Activated naive CD4-positive, alpha-beta T cell (primary cell): ENCODE results near the gene PIM3.

Experiments
- DNase-seq, 4 experiments: peaks; one replicate each; lab custom pipeline; 2025; lab: John Stamatoyannopoulos, UW

PIM3 gene

GRCh38 chr22:49955581-49956417 is 4.8 kb upstream of the PIM3 start:
- DNase-seq: no peak

DNA sequence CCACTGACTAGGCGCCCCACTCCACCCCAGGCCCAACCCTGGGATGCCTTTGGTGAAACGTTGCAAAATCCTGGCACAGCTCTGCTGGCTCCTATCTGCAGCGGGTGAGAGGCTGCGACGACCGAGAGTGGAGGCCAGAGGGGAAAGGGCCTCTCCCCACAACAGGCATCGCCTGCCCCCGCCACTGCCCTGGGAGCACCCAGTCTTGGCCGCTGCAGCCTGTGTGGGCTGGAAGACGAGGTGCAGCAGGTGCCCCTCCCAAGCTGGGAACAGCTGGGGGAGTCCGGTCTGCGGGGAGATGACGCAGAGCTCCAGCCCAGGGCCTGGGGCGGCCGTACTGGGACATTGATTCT is 4.2 kb upstream of the PIM3 start:
- no peak for DNase-seq

- DNase-seq: no peak
Observed at GRCh38 chr22:49956914-49957825, 3.4 kb upstream of the PIM3 start.

- DNase-seq: no peak
Observed at GRCh38 chr22:49957826-49958365, 2.7 kb upstream of the PIM3 start.

DNA sequence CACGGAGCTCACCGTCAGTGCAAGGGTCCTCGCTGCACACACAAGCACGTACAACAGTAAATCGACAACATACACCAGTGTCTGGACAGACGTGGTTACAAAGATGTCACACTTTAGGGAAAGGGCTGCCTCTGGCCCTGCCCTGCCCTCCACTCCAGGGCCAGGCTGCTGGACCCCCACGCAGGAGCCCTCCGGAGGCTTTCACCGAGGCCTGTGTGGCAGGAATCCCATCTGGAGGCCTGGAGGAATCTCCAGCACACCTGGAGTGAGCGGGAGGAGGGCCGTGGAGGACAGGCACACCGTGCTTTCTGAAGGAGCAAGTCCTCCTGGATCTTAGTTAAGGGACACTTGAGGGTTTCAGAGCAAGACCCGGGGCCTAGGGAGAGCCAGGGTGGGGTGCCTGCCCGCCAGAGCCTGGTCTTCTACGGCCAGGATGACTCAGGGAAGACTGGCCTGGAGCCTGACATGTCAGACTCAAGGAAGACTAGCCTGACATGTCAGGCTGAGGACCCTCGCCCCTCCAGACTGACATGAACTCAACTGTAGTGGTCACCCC is 2.1 kb upstream of the PIM3 start:
- no peak for DNase-seq

GRCh38 chr22:49958931-49959781 is 1.4 kb upstream of the PIM3 start:
- no peak for DNase-seq

DNA sequence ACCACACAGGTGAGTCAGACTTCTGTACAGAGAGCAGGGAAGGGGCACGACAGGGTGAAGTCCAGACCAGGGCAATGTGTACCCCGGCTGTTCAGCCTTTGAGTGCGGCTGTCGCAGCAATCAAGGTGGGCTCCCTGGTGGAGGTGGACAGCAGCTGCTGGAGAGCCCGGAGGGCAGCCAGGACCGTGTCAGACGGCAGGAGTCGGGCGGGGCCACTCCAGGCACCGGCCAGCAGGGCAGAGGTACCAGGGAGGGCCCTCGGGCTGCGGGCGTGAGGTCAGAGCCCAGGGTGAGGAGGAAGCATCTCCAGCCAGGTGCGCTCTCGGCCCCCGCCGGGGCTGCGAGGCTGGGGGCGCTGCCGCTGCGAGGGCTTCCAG is 802 bp upstream of the PIM3 start:
- DNase-seq: no peak

DNA sequence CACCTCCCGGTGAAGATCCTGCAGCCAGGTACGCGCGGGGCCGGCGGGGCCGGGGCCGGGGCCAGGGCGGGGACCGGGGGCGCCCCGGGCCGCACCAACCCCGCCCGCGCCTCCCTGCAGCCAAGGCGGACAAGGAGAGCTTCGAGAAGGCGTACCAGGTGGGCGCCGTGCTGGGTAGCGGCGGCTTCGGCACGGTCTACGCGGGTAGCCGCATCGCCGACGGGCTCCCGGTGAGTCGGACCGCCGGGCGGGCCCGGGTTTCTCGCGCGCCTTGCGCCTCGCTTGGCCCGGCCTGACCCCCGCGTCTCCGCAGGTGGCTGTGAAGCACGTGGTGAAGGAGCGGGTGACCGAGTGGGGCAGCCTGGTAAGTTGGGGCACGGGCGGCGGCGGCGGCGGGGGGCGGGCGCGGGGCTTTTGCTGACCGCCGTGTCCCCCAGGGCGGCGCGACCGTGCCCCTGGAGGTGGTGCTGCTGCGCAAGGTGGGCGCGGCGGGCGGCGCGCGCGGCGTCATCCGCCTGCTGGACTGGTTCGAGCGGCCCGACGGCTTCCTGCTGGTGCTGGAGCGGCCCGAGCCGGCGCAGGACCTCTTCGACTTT is 531 bp downstream of the PIM3 start:
- DNase-seq: no peak

- DNase-seq: no peak
Observed at GRCh38 chr22:49961601-49962011, 1.0 kb downstream of the PIM3 start.

- peak; percentile 42 to 86 (median 69) for DNase-seq
Observed at GRCh38 chr22:49962012-49962750, 1.6 kb downstream of the PIM3 start.

DNA sequence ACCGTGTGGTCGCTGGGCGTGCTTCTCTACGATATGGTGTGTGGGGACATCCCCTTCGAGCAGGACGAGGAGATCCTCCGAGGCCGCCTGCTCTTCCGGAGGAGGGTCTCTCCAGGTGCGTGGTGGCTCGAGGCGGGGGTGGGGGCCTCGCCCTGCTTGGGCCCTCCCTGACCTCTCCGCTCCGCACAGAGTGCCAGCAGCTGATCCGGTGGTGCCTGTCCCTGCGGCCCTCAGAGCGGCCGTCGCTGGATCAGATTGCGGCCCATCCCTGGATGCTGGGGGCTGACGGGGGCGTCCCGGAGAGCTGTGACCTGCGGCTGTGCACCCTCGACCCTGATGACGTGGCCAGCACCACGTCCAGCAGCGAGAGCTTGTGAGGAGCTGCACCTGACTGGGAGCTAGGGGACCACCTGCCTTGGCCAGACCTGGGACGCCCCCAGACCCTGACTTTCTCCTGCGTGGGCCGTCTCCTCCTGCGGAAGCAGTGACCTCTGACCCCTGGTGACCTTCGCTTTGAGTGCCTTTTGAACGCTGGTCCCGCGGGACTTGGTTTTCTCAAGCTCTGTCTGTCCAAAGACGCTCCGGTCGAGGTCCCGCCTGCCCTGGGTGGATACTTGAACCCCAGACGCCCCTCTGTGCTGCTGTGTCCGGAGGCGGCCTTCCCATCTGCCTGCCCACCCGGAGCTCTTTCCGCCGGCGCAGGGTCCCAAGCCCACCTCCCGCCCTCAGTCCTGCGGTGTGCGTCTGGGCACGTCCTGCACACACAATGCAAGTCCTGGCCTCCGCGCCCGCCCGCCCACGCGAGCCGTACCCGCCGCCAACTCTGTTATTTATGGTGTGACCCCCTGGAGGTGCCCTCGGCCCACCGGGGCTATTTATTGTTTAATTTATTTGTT is 2.4 kb downstream of the PIM3 start:
- DNase-seq: no peak

DNA sequence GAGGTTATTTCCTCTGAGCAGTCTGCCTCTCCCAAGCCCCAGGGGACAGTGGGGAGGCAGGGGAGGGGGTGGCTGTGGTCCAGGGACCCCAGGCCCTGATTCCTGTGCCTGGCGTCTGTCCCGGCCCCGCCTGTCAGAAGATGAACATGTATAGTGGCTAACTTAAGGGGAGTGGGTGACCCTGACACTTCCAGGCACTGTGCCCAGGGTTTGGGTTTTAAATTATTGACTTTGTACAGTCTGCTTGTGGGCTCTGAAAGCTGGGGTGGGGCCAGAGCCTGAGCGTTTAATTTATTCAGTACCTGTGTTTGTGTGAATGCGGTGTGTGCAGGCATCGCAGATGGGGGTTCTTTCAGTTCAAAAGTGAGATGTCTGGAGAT is 3.1 kb downstream of the PIM3 start:
- no peak for DNase-seq

DNA sequence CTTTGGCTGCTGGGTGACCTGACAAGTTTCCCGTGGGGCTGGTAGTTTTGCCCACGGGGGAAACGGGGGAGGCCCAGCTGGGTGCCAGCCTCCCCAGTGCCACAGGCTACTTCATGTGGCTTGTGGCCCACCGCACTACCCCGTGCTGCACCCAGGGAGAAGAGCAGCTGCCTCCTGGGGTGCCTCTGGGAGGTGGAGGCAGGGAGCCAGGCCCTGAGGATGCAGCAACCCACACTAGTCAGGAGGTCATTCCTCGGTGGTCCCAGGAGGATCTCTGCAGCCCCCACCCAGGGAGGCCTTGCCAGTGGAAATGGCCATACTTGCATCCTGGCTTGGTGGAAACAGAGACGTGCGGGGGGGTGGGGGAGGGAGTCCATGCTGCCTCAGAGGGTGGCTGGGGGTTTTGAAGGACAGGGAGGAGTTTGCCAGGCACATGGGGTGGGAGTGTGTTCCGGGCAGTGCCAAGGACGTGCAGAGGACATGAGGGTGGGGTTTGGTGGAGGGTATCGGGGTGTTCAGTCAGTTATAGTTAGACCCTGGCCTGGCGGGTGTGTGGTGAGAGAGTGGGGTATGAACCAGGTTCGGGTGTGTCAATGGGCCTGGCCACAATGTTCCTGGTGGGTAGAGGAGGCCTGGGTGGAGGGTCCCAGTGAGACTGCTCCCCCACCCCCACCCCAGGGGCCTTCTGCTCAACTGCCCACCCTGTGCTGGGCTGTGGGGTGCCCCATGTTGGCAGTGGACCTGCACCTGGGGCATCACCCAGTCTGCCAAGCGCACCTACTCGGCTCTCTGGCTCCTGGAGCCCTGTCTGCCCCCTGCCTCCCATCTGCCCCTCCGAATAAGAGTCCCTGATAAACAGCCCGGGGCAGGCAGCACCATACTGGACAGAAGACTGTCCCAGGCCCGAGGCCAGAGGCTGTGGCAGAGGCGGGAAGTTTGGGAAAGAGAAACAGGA is 3.8 kb downstream of the PIM3 start:
- DNase-seq: no peak

DNA sequence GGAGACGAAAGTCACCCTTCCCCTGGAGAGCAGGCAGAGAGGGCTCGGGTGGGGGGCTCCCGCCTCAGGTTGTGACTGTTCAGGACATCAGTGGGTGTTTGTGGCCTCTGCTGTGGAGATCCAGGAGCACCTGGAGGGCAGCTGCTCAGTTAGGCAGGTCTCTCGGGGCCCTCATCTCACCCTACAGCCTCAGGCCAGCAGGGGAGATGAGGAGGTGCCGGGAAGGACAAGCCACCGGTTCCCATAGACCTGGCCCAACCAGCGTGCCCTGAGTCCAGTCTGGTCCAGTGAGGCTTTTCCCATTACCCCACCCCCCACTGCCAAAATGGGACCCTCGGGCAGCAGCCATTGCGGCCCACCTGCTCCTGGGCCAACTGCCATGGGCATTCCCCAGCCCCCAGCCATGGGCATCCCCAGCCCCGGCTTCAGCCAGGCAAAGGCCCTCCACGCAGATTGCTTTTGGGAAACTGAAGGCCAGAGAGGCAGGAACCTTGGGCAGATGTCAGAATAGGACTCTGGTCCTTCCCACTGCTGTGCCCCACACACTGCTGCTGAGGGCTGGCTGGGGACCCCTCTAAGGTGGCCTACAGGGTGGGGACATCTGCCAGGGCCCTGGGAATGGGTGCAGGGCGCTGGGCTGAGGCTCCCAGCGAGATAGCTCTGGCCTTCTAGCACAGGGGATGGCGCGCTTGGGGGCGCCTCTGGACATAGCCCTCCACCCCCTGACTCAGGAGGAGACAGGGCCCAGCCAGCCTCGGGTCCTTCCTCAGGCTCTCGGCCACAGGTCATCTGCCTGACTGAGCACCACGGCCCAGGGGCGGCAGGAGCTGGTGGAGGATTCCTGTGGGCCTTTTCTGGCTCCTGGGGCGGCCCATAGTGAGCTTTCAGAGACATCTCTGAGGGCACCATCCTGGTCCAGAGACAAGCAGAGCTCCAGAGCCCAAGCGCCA is 4.8 kb downstream of the PIM3 start:
- DNase-seq: no peak

- DNase-seq: no peak
Observed at GRCh38 chr22:49966041-49966773, 5.6 kb downstream of the PIM3 start.
